SK-MEL-5 (cell line): ENCODE data around the gene CCDC14. TPM values are rescaled to one million over a fixed set of nuclear protein-coding genes. Genes with fewer than 3 reads are reported as not detected.
A peak's percentile ranks its signal among the peaks of the same experiment; 100 is the strongest.
"Not testable (repeated sequence)": the region's sequence is repeated elsewhere in the genome, so short reads cannot be mapped to it uniquely, and the experiment has no call there.

Experiments used
- DNase-seq: peaks from one replicate; pipeline ENCODE4 v3.0.0-alpha.2; 2016; ENCODE audit warnings: low read depth, low spot score
- in situ Hi-C: cut with HindIII; loops from 2 replicates; pipeline ENCODE4 v1.10.0; 2016; ENCODE audit warnings: low sequenced_read_pairs, high pct_unique_total_duplicates, low pct_unique_long_range_greater_than_20kb
- total RNA-seq: library from RNA; depleted of rRNA; stranded (reverse); fragments of >200 nt; shearing (Covaris generic); gene quantifications from 2 replicates; pipeline ENCODE4 v1.2.3, GENCODE V29; 2014

Gene CCDC14
- total RNA-seq, 1 experiment from 2014 or later, result 39.0 TPM

GRCh38 chr3:123929325-123929724 is 31.7 kb downstream of the CCDC14 start:
- in situ Hi-C loops, result no loop called here
- no peak for DNase-seq

GRCh38 chr3:123926396-123926795 is 34.6 kb downstream of the CCDC14 start:
- no peak for DNase-seq
- in situ Hi-C loops, result no loop called here

GRCh38 chr3:123920868-123921267 is 40.2 kb downstream of the CCDC14 start:
- in situ Hi-C loops, result no loop called here
- no peak for DNase-seq

- in situ Hi-C loops, result no loop called here
- no peak for DNase-seq
Observed at GRCh38 chr3:123920383-123920782, 40.6 kb downstream of the CCDC14 start.

GRCh38 chr3:123919353-123919752 is 41.7 kb downstream of the CCDC14 start:
- DNase-seq, result no peak
- in situ Hi-C loops, result no loop called here

GRCh38 chr3:123914829-123915228 is 46.2 kb downstream of the CCDC14 start:
- in situ Hi-C loops, result no loop called here
- DNase-seq, result peak; percentile 5

- in situ Hi-C loops, result no loop called here
- DNase-seq, result no peak
Observed at GRCh38 chr3:123909785-123910184, 51.2 kb downstream of the CCDC14 start.

- DNase-seq, result peak; percentile 38
- in situ Hi-C loops, result no loop called here
Observed at GRCh38 chr3:123907720-123908119, 53.3 kb downstream of the CCDC14 start.

- in situ Hi-C loops, result no loop called here
- no peak for DNase-seq
Observed at GRCh38 chr3:123899300-123899865, 61.6 kb downstream of the CCDC14 start.

- in situ Hi-C loops, result no loop called here
- no peak for DNase-seq
Observed at GRCh38 chr3:123893012-123893411, 68.0 kb downstream of the CCDC14 start.

- DNase-seq, result no peak
- in situ Hi-C loops, result no loop called here
Observed at GRCh38 chr3:123892195-123892594, 68.8 kb downstream of the CCDC14 start.

- DNase-seq, in situ Hi-C loops: not testable (repeated sequence)
Observed at GRCh38 chr3:123890991-123891390, 70.0 kb downstream of the CCDC14 start.

- DNase-seq, in situ Hi-C loops: not testable (repeated sequence)
Observed at GRCh38 chr3:123890162-123890561, 70.9 kb downstream of the CCDC14 start.

GRCh38 chr3:123884993-123885392 is 76.0 kb downstream of the CCDC14 start:
- DNase-seq, result no peak
- in situ Hi-C loops, result no loop called here

- in situ Hi-C loops, result no loop called here
- peak; percentile 88 for DNase-seq
Observed at GRCh38 chr3:123884203-123884831, 76.7 kb downstream of the CCDC14 start, which contains the start of gene MYLK. TSS of gene MYLK (minus strand) at chr3:123884332. CDS start at chr3:123793841, 90,491 bp downstream.

- DNase-seq, result no peak
- in situ Hi-C loops, result no loop called here
Observed at GRCh38 chr3:123883701-123884202, 77.3 kb downstream of the CCDC14 start.

GRCh38 chr3:123883111-123883510 is 77.9 kb downstream of the CCDC14 start:
- no peak for DNase-seq
- in situ Hi-C loops, result no loop called here

- in situ Hi-C loops, result no loop called here
- DNase-seq, result no peak
Observed at GRCh38 chr3:123881771-123882170, 79.3 kb downstream of the CCDC14 start.

GRCh38 chr3:123880998-123881561 is 79.9 kb downstream of the CCDC14 start:
- DNase-seq, result peak; percentile 65
- in situ Hi-C loops, result no loop called here
